SW 1271 (cell line): ENCODE measurements around the gene EVI5L.

Source experiments
- DNase-seq, 2 experiments: peaks; one replicate each; lab custom pipeline; 2025; lab: John Stamatoyannopoulos, UW

Gene EVI5L

GRCh38 chr19:7817801-7818200 lies 12.2 kb upstream of the EVI5L start:
- DNase-seq = no peak

GRCh38 chr19:7818806-7819205 lies 11.2 kb upstream of the EVI5L start:
- no peak for DNase-seq

GRCh38 chr19:7819337-7819736 lies 10.7 kb upstream of the EVI5L start:
- DNase-seq = no peak

GRCh38 chr19:7820588-7820987 lies 9.4 kb upstream of the EVI5L start:
- DNase-seq = no peak

GRCh38 chr19:7822910-7823515 lies 7.0 kb upstream of the EVI5L start:
- DNase-seq = no peak

GRCh38 chr19:7823686-7824301 lies 6.2 kb upstream of the EVI5L start:
- no peak for DNase-seq

- DNase-seq = no peak
Measured at GRCh38 chr19:7829166-7829520, 875 bp upstream of the EVI5L start.

- DNase-seq = no peak
Measured at GRCh38 chr19:7830272-7830771, 304 bp downstream of the EVI5L start.

- no peak for DNase-seq
Measured at GRCh38 chr19:7830823-7831222, 805 bp downstream of the EVI5L start.

- DNase-seq = peak; percentile 37 to 52
Measured at GRCh38 chr19:7831452-7831851, 1.4 kb downstream of the EVI5L start.

GRCh38 chr19:7832009-7832408 lies 2.0 kb downstream of the EVI5L start:
- no peak for DNase-seq

GRCh38 chr19:7832781-7833180 lies 2.8 kb downstream of the EVI5L start:
- no peak for DNase-seq

- no peak for DNase-seq
Measured at GRCh38 chr19:7833225-7834099, 3.4 kb downstream of the EVI5L start.

GRCh38 chr19:7839476-7839875 lies 9.5 kb downstream of the EVI5L start:
- DNase-seq = no peak

- DNase-seq = no peak
Measured at GRCh38 chr19:7840629-7841028, 10.6 kb downstream of the EVI5L start.

GRCh38 chr19:7841751-7842660 lies 12.0 kb downstream of the EVI5L start:
- DNase-seq = no peak

- DNase-seq = no peak
Measured at GRCh38 chr19:7842661-7843294, 12.8 kb downstream of the EVI5L start.

- no peak for DNase-seq
Measured at GRCh38 chr19:7843521-7843920, 13.5 kb downstream of the EVI5L start.

- no peak for DNase-seq
Measured at GRCh38 chr19:7844405-7844804, 14.4 kb downstream of the EVI5L start.

GRCh38 chr19:7844951-7845350 lies 14.9 kb downstream of the EVI5L start:
- DNase-seq = no peak

GRCh38 chr19:7845390-7846154 lies 15.6 kb downstream of the EVI5L start:
- DNase-seq = no peak
